SK-N-SH treated with all-trans-retinoic acid at 6 μM for 48 hours (cell line): ENCODE measurements around the gene AGO4.

Source experiments
- BACH2 ChIP-seq: fragments of 250-450 bp; sonication (Bioruptor Pico); IDR thresholded peaks from 2 replicates; pipeline ENCODE4 v1.9.0; 2021; ENCODE audit warnings: mild to moderate bottlenecking, borderline replicate concordance
- CREB5 ChIP-seq: fragments of 250-450 bp; sonication (Bioruptor Pico); IDR thresholded peaks from 2 replicates; pipeline ENCODE4 v1.5.1; 2020; ENCODE audit warnings: low read depth, mild to moderate bottlenecking, moderate library complexity
- TOX ChIP-seq: fragments of 250-450 bp; sonication (Bioruptor Pico); IDR thresholded peaks from 2 replicates; pipeline ENCODE4 v1.8.0; 2021; ENCODE audit warnings: mild to moderate bottlenecking, moderate library complexity, borderline replicate concordance

- TF ChIP-seq CREB5 (CRISPR knock-in tag) (no peak), TOX (CRISPR knock-in tag) (no peak), BACH2 (no peak)
These were observed 27.6 kb downstream of the AGO4 start for GRCh38 chr1:35835398-35835797.
